C4-2B (cell line): ENCODE data around the gene LGALS9C.
"Not testable (repeated sequence)": the region's sequence is repeated elsewhere in the genome, so short reads cannot be mapped to it uniquely, and the experiment has no call there.

ENCODE experiments used
- CTCF ChIP-seq: fragments of 450-650 bp; conservative IDR thresholded peaks from 2 replicates; pipeline ENCODE4 v1.5.1; 2017; ENCODE audit warnings: mild to moderate bottlenecking
- ZFX ChIP-seq: fragments of 450-650 bp; IDR thresholded peaks from 2 replicates; pipeline ENCODE4 v1.6.1; 2017

GRCh38 chr17:18470345-18470930 lies 6.2 kb upstream of the LGALS9C start:
- TF ChIP-seq CTCF, ZFX: not testable (repeated sequence)
